ENCODE results near the gene TESPA1.
"Not testable (repeated sequence)": the region's sequence is repeated elsewhere in the genome, so short reads cannot be mapped to it uniquely, and the experiment has no call there.

TESPA1 gene

DNA sequence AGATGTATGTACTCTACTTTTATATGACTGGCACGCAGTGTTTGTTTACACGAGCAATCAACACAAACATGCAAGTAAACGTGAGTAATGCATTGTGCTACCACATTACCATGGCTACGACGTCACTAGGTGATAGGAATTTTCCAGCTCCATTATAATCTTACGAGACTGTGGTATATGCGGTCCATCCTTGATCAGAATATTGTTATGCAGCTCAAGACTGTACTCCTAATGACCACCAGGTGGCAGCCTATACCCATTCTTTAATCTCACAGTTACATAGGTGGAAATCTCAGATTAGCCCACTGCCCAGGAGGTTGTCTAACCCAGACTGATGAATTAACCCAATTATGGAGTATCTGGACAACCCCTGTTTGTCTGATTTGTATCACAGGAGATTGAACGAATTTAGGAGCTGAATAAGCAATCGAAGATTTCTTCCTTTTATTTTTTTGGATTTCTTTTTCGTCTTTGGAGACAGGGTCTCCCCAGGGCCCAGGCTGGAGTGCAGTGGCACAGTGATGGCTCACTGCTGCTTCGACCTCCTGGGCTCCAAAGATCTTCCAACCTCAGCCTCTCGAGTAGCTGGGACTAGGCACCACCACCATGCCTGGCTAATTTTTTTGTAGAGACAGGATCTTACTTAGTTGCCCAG lies 8.7 kb upstream of the TESPA1 start:
- CTCF ChIA-PET: interaction anchor here (0.7 to 9.8 kb wide), 37 partner anchors 9 to 292 kb away, joined by 3 to 522 read pairs (median 5); partner anchors contain the start of genes MUCL1, NEUROD4 and TESPA1
- Mint-ChIP-seq H3K9me3 (no peaks in the 10 kb centered on the region), H3K4me1 (peaks cover 43% of the 10 kb centered on the region), H3K36me3 (peaks cover 6% of the 10 kb centered on the region), H3K4me3 (no peak overlapping the region), H3K27me3 (peaks cover 5% of the 10 kb centered on the region), H3K27ac (no peak overlapping the region)
- peak; percentile 67 for DNase-seq

DNA sequence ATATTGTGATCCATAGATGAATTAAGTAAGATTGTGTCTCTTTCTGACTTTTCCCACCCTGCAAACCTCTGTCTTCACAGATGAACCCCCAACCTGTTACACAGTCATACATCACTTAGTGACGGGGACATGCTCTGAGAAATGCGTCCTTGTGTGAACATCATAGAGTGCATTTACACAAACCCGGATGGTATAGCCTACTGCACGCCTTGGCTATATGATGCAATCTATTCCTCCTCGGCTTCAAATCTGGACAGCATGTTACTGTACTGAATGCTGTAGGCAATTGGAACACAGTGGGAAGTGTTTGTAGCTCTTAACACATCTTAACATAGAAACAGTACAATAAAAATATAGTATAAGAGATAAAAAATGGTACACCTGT lies 7.4 kb upstream of the TESPA1 start:
- peaks cover 51% of the 10 kb centered on the region for H3K4me1 Mint-ChIP-seq

DNA sequence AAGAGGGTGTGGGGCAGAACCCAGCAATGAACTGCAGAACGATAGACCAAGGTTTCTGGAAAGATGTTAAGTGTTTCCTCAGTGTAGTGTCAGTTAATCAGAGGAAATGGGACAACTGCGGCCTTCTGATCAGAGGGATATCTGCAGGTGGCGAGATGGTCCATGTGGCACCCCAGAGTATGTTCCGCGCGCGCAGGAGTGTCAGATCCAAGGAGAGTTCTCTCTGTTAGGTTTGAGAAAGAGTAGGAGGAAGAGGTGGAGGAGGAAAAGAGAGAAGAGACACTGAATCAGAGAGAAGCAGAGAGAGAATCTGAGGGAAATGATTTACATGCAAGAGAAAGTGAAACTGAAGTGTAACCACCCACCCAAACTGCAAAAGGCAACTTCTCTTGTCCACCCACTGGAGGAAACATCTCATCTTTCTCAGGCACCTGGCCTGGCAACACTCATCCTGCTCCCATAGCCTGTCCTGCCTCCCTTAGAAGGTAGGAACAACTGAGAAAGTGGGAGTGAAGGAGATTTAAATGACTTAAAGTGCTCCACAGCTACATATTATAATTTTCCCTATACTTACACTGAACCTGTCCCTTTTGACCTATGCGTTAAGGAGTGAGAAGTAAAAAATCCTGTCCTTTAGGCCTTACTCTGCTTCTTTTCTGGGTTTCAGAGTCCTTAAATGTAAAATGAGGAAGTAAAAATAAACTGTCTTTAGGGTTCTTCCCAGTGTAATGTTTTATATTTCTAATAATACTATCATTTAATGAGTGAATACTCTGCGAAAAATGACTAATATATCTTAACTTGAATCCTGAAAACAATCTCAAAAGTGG lies 6.8 kb upstream of the TESPA1 start:
- Mint-ChIP-seq H3K4me1 (peaks cover 57% of the 10 kb centered on the region), H3K27me3 (peaks cover 2% of the 10 kb centered on the region), H3K9me3 (peaks cover 2% of the 10 kb centered on the region), H3K4me3 (peak overlapping the region; percentile 80), H3K27ac (peak overlapping the region; percentile 95), H3K36me3 (peaks cover 10% of the 10 kb centered on the region)
- peak; percentile 55 for DNase-seq
- CTCF ChIA-PET: interaction anchor here (1.6 to 9.8 kb wide), 6 partner anchors 12 to 285 kb away, joined by 3 to 522 read pairs (median 6); no protein-coding TSS in a partner anchor

More for the DNA sequence above, 7.4 kb upstream of the TESPA1 start:
- H3K9me3 Mint-ChIP-seq: peaks cover 2% of the 10 kb centered on the region
- no peak overlapping the region for H3K4me3 Mint-ChIP-seq
- H3K36me3 Mint-ChIP-seq: peaks cover 9% of the 10 kb centered on the region
- CTCF ChIA-PET: interaction anchor here (0.9 to 9.8 kb wide), 20 partner anchors 8 to 286 kb away, joined by 3 to 522 read pairs (median 7); partner anchors contain the start of genes MUCL1 and TESPA1
- peak overlapping the region; percentile 95 for H3K27ac Mint-ChIP-seq
- peaks cover 5% of the 10 kb centered on the region for H3K27me3 Mint-ChIP-seq
- DNase-seq: no peak

DNA sequence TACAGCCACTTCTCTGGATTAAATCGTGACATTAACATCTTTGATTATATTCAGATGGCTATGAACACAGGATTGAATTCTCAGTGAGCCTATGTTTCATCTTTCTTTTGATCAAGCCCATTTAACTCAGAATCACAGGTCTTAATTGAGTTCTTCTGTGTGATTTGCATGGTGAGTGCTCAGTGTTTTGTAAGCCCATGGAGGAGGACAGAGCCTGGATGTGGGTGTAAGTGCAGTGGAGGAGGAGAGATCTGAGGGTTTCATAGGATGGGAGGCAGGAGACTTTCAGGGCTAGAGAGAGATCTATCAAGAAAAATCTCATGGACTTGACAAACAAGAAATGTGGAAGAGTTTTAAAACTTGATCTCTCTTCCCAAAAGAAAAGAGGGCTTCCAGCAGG lies 5.3 kb upstream of the TESPA1 start:
- H3K36me3 Mint-ChIP-seq: peaks cover 10% of the 10 kb centered on the region
- peak overlapping the region; percentile 16 for H3K27ac Mint-ChIP-seq
- H3K9me3 Mint-ChIP-seq: peaks cover 2% of the 10 kb centered on the region
- DNase-seq: no peak
- H3K4me3 Mint-ChIP-seq: no peak overlapping the region
- CTCF ChIA-PET: interaction anchor here (1.0 kb wide), 1 partner anchor 82 kb away, joined by 6 read pairs; no protein-coding TSS in a partner anchor
- H3K27me3 Mint-ChIP-seq: no peaks in the 10 kb centered on the region
- H3K4me1 Mint-ChIP-seq: peaks cover 72% of the 10 kb centered on the region

DNA sequence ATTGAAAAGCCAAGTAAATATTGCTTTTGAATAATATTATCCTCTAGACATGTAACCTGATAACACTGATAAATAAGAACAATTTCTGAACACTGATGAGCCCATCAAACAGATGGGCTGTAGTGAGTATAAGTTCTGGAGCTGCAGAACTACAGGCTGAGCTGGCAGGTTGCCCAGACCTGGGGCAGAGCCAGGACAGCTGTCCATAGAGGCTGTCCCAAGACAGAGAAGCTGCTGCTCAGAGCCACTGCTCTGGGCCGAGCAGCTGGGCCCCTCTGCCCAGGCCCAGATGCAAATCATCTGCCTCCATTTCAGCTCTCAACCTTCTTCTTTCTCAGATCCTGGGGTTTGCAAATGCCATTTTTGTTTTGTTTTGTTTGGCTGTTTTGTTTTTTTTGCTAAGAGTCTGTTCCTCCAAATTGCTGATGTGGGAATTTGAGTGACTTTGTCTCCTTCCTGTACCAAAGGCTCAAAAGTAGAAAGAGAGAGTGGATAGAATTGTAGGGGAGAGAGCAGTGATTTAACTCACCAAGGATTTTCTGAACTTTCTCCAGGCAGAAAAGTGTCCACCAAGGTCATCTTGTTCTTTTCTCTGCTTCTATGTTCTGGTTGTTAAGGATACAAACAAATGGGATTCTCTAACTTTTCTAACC lies 4.0 kb upstream of the TESPA1 start:
- Mint-ChIP-seq H3K36me3 (peaks cover 17% of the 10 kb centered on the region), H3K4me1 (peaks cover 75% of the 10 kb centered on the region), H3K4me3 (no peak overlapping the region), H3K27me3 (no peaks in the 10 kb centered on the region), H3K27ac (no peak overlapping the region), H3K9me3 (peaks cover 2% of the 10 kb centered on the region)
- CTCF ChIA-PET: interaction anchor here (4.5 kb wide), 1 partner anchor 83 kb away, joined by 28 read pairs; no protein-coding TSS in a partner anchor
- DNase-seq: no peak

DNA sequence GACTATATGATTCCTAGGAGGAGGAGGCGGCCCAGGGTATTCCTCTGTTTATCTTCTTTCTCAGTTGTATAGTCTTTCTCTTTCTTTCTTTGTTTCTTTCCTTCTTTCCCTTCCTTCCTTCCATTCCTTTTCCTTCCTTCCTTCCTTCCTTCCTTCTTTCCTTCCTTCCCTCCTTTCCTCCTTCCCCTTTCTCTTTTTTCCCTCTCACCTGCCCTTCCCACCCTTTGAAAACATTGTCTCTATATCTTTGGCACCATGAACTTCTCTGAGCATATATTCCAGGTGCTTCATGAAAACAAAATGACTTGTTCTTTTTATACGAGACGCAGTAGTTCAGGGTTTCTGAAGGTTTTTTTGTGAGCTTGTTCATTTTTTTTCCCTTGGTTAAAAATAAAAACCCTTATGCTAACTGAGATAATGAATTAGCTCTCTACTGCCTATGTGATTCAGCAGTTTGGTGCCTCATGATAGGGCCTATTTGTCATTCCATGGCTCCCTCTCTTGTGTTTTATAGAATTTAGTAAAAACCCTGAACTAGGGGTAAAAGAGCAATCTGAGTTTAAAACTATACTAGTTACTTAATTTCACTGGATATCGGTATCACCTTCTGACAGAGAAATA lies 3.2 kb upstream of the TESPA1 start:
- peaks cover 76% of the 10 kb centered on the region for H3K4me1 Mint-ChIP-seq
- CTCF ChIA-PET: interaction anchor here (4.5 kb wide), 1 partner anchor 84 kb away, joined by 28 read pairs; no protein-coding TSS in a partner anchor
- H3K36me3 Mint-ChIP-seq: peaks cover 25% of the 10 kb centered on the region
- peaks cover 2% of the 10 kb centered on the region for H3K9me3 Mint-ChIP-seq
- DNase-seq: no peak
- no peaks in the 10 kb centered on the region for H3K27me3 Mint-ChIP-seq
- H3K27ac Mint-ChIP-seq: no peak overlapping the region
- no peak overlapping the region for H3K4me3 Mint-ChIP-seq

DNA sequence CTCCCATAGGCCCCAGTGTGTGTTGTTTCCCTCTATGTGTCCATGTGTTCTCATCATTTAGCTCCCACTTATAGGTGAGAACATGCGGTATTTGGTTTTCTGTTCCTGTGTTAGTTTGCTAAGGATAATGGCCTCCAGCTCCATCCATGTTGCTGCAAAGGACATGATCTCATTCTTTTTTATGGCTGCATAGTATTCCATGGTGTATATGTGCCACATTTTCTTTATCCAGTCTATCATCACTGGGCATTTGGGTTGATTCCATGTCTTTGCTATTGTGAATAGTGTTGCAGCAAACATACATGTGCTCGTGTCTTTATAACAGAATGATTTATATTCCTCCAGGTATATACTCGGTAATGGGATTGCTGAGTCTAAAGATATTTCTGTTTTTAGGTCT lies 2.2 kb upstream of the TESPA1 start:
- Mint-ChIP-seq H3K4me1 (peaks cover 79% of the 10 kb centered on the region), H3K36me3 (peaks cover 35% of the 10 kb centered on the region), H3K27ac (peak overlapping the region; percentile 51)
- CTCF ChIA-PET: interaction anchor here (1.2 to 4.5 kb wide), 4 partner anchors 9 to 88 kb away, joined by 3 to 28 read pairs (median 5); no protein-coding TSS in a partner anchor
- not testable (repeated sequence) for H3K4me3 Mint-ChIP-seq, DNase-seq, H3K27me3 Mint-ChIP-seq, H3K9me3 Mint-ChIP-seq

DNA sequence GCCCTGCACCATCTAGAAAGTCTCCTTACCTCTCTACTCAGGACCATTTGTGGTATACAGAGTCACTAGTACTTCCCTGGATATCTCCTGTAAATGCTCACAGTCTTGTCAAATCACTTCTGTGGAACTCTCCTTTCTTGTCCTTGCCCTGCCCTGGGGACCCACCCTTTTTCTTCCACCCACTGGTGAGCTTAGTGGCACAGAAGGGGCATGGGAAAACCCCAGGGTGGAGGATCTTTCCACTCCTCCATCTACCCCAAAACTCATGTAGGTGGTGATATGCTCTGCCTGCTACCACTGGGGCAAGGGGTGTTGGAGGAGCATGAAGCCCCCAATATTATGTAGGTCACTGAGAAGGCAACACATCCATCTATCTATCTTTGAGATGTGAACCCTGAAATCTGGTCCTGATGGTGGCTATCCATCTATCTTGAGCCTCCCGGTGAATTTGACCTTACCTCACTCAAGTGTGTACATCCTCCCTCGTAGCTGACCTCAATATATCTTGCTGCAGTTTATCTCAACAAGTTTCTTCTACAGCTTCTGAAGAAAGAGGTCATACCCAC lies 943 bp downstream of the TESPA1 start:
- Mint-ChIP-seq H3K4me1 (peaks cover 80% of the 10 kb centered on the region), H3K36me3 (peaks cover 59% of the 10 kb centered on the region), H3K27me3 (no peaks in the 10 kb centered on the region), H3K9me3 (peaks cover 2% of the 10 kb centered on the region), H3K27ac (peak overlapping the region; percentile 93), H3K4me3 (peak overlapping the region; percentile 82)
- CTCF ChIA-PET: interaction anchor here (0.9 to 2.8 kb wide), 4 partner anchors 9 to 234 kb away, joined by 3 to 17 read pairs (median 8); no protein-coding TSS in a partner anchor
- no peak for DNase-seq

DNA sequence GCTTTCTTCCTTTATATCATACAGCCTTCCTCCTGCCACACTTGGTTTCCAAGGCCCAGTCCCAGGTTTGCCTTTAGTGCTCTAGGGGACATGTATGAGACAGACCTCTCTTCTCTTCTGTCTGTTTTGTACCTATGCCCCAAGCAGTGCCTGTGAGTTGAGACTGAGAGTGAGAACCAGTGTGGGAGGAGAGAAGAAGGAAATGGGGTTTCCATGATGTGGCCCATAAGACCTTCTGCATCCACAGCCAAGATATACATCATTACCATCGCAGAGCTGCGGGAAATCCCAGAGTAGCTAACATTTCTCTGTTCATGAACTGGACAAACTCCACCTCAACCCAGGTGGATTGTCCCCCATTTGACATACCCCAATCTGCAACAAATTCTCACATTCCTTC lies 2.8 kb downstream of the TESPA1 start:
- Mint-ChIP-seq H3K36me3 (peaks cover 67% of the 10 kb centered on the region), H3K27ac (peak overlapping the region; percentile 93)
- DNase-seq: no peak

DNA sequence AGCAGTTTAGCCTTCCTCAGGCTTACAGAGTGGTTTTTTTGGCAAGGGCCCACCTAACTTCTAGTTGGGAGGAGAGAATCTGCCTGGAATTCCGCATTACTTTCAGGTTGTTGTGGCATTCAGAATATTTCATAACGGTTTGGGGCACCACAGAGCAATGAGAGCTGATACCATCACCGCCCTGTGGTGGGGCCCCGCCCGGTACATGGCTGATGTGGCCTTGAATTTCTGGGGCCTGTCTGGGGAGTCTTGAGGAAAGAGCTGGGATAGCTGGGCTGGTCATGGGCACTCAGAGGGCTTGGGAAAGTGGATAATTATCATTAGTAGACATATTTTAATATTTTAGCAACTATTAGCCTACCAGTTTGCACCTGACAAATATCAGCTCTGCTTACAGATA lies 4.2 kb downstream of the TESPA1 start:
- Mint-ChIP-seq H3K36me3 (peaks cover 81% of the 10 kb centered on the region), H3K4me3 (peak overlapping the region; percentile 73), H3K27ac (peak overlapping the region; percentile 93), H3K9me3 (no peaks in the 10 kb centered on the region), H3K27me3 (no peaks in the 10 kb centered on the region), H3K4me1 (peaks cover 86% of the 10 kb centered on the region)
- CTCF ChIA-PET: interaction anchor here (1.2 to 2.5 kb wide), 4 partner anchors 11 to 92 kb away, joined by 6 to 13 read pairs (median 6); no protein-coding TSS in a partner anchor
- DNase-seq: peak; percentile 63

More for the DNA sequence above, 2.8 kb downstream of the TESPA1 start:
- no peaks in the 10 kb centered on the region for H3K9me3 Mint-ChIP-seq
- H3K4me1 Mint-ChIP-seq: peaks cover 87% of the 10 kb centered on the region
- peak overlapping the region; percentile 82 for H3K4me3 Mint-ChIP-seq
- CTCF ChIA-PET: interaction anchor here (0.8 to 2.6 kb wide), 3 partner anchors 12 to 126 kb away, joined by 3 to 14 read pairs (median 5); no protein-coding TSS in a partner anchor
- no peaks in the 10 kb centered on the region for H3K27me3 Mint-ChIP-seq

DNA sequence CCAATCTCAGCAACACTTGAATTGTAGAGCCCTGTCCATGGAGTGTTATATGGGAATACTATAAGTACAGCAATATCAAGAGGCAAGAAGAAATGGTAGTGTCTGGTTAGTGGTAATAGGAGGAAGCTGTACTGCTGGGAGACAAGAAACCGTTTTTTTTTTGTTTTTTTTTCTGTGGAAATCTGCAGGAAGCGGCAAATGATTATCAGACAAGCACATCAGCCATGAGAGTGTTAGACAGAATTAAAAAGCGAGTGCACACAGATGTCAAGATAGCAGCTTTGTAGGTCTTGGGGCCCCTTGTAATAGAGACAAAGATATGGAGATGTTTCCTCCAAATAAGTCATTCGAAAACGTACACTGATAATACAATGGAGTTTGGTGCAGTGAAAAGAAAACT lies 6.7 kb downstream of the TESPA1 start:
- no peak for DNase-seq
- peaks cover 98% of the 10 kb centered on the region for H3K4me1 Mint-ChIP-seq
- no peaks in the 10 kb centered on the region for H3K27me3 Mint-ChIP-seq
- CTCF ChIA-PET: interaction anchor here (0.6 to 4.3 kb wide), 4 partner anchors 15 to 228 kb away, joined by 4 to 13 read pairs (median 4); partner anchors contain the start of gene MUCL1
- no peaks in the 10 kb centered on the region for H3K9me3 Mint-ChIP-seq
- peak overlapping the region; percentile 47 for H3K4me3 Mint-ChIP-seq
- H3K36me3 Mint-ChIP-seq: peaks cover 90% of the 10 kb centered on the region
- H3K27ac Mint-ChIP-seq: peak overlapping the region; percentile 84

DNA sequence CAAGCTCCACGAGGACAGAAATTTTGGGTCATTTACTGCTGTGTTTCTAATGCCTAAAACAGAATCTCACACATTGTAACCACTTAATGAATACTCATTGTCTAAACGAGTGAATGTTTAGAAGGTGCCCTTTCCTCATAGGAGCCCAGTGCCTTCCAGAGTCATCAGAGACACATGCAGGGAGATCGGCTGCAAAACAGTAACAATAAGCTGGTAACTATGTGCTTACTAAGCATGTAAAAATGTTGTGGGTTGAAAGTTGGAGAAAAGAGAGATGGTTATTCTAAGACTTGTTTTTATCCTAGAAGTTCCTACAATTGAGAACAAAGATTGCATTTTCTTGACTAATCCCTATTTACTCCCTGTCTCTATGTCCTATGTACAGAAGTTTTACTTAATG lies 7.4 kb downstream of the TESPA1 start:
- Mint-ChIP-seq H3K36me3 (peaks cover 89% of the 10 kb centered on the region), H3K27me3 (no peaks in the 10 kb centered on the region), H3K4me3 (peak overlapping the region; percentile 47), H3K27ac (peak overlapping the region; percentile 84), H3K9me3 (no peaks in the 10 kb centered on the region), H3K4me1 (peaks cover 95% of the 10 kb centered on the region)
- CTCF ChIA-PET: interaction anchor here (1.0 to 4.3 kb wide), 3 partner anchors 16 to 123 kb away, joined by 4 to 13 read pairs (median 10); partner anchors contain the start of gene MUCL1
- no peak for DNase-seq

DNA sequence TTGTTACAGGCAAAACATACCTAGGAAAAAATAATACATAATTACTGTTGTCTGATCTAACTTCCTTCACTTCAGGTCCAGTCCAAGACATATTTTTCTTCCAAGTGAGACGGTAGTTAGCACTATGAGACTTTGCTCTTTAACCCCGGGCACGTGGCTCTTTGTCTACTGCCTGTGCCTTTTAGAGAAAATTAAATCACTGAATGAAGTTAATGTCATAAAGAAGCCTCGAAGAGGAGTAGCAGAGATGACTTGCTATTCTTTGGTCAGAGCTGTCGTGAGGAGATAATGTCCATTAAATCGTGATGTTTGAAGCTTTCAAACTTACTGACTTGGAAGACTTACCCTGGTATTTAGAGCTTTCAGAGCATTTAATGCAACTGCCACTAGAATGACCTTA lies 8.7 kb downstream of the TESPA1 start:
- peak overlapping the region; percentile 22 for H3K4me3 Mint-ChIP-seq
- peak overlapping the region; percentile 34 for H3K27ac Mint-ChIP-seq
- H3K4me1 Mint-ChIP-seq: peaks cover 89% of the 10 kb centered on the region
- CTCF ChIA-PET: interaction anchor here (0.5 to 4.3 kb wide), 6 partner anchors 11 to 374 kb away, joined by 3 to 13 read pairs (median 4); no protein-coding TSS in a partner anchor
- no peaks in the 10 kb centered on the region for H3K9me3 Mint-ChIP-seq
- peaks cover 86% of the 10 kb centered on the region for H3K36me3 Mint-ChIP-seq
- DNase-seq: no peak
- H3K27me3 Mint-ChIP-seq: no peaks in the 10 kb centered on the region
